Inflammatory macrophage (primary cell): ENCODE data around the gene GSC2.

Source experiments
- DNase-seq, 2 donors: peaks; one replicate each; pipeline ENCODE4 v3.0.0-alpha.2; 2020 to 2022

Gene GSC2

GRCh38 chr22:19132693-19133400 is 17.2 kb downstream of the GSC2 start:
- DNase-seq = no peak

DNA sequence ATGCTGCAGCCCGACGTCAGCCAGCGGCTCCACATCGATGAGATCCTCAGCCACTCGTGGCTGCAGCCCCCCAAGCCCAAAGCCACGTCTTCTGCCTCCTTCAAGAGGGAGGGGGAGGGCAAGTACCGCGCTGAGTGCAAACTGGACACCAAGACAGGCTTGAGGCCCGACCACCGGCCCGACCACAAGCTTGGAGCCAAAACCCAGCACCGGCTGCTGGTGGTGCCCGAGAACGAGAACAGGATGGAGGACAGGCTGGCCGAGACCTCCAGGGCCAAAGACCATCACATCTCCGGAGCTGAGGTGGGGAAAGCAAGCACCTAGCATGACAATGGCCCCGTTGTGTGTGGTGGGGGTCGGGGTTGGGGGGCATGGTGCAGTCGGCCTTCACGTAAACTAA is 17.9 kb downstream of the GSC2 start:
- no peak for DNase-seq

- DNase-seq = no peak
These were observed 18.4 kb downstream of the GSC2 start for GRCh38 chr22:19131685-19132015.

DNA sequence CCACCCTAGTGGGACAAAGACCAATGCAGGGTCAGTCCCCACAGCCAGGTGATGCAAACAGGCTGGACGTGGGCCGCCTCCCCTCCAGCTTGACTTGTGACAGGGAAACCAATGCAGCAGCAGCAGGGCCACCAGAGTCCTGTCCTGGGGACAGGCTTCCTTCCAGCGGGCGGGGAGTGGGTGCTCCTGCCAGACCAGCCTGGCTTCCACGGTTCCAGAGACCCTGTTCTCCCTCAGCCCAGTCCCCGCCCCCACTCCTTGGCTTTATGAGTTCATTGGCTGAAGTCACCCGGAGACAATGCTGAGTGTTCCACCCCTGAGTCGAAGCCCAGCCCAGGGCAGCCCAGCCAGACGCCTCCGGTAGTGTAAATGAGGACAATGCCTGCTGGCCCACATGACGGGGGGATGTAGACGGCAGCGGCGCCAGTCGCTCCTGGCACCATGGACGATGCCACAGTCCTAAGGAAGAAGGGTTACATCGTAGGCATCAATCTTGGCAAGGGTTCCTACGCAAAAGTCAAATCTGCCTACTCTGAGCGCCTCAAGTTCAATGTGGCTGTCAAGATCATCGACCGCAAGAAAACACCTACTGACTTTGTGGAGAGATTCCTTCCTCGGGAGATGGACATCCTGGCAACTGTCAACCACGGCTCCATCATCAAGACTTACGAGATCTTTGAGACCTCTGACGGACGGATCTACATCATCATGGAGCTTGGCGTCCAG is 19.0 kb downstream of the GSC2 start, which contains the start of gene TSSK2:
TSS of gene TSSK2 (plus strand) at position 350 of the 726 bp plus-strand sequence. CDS start at position 442, 92 bp downstream.
- no peak for DNase-seq

DNA sequence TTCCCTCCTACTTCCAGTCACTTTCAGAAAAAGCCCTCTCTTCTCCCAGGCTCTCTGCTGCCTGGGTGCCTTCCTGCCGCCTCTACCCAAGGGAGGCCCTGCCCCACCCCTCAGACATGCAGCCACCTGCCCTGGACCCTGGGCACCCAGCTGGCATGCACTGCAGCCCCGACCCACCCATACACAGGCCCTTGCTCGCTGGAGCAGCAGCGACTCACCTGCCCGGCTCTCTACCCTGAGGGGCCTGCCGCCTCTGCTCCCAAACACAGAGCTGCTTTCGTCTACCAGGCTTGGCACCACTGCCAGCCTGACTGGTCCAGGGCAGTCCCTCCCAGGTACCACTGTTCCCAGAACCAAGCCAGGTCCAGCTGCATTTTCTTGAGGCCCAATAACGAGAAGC is 20.2 kb downstream of the GSC2 start:
- DNase-seq = no peak

DNA sequence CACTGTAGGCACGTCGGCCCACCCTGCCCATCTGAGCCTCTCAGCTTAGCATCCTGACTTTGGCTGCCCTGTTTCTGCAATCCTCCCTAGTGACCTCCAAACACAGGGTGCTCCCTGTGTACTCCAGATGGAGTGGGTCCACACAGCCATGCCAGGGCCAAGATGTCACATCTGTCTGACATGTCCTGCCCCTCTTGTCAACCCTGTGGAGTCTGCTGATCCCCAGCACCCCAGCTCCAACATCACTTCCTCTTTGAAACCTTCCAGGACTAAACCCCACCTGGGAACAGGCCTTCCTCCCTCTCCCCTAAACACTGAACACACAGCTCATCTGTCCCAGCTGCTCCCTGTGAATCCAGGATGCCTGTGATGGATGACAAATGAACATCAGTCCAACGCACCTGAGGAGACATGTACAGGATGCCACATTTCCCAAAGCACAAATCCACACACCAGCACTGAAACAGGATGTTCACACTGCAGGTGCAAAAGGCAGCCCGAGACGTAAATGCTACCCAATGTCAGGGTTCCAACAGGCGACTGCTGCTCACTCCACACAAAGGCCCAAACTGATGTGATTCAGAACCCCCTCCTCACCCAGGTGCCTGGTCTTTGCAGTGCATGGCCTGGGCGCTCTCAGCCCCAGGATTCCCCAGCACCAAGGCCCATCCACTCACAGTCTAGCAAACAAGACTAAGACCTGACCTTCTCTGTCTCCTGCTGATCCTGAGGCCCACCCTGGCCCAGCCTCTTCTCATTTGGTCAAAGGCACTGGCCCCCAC is 21.0 kb downstream of the GSC2 start:
- no peak for DNase-seq

GRCh38 chr22:19128009-19128401 is 22.1 kb downstream of the GSC2 start:
- DNase-seq = no peak

DNA sequence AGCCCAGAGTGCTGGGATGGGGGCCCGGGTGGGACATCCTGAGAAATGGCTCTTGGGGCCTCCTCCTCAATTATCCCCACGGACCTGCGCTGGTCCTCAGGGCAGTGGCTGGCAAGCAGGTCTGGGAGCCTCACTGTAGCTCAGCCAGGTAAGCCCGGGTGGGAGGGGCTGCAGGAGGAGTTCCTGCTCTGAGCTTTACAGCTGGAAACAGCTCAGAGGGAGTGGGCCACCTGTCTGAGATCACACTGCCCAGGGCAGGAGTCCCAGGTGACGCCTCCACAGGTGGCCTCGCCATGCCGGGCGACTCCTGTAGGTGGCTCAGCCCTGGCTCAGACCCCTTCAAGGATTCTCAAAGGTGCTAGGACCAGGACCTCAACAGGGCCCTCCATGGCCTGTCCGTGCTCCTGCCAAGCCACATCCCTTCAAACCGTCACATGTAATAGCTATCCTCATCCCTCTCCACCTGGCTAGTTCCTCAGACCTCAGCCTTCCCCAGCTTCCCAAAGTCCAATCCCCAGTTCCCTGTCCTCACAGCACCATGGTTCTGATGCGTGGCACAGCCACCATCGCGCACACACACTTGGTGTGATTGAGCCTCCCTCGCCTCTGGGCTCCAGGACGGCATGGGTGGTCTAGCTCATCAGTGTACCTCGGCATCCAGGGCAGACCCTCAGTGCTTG is 22.6 kb downstream of the GSC2 start:
- no peak for DNase-seq

GRCh38 chr22:19126309-19127273 is 23.5 kb downstream of the GSC2 start:
- DNase-seq = no peak

DNA sequence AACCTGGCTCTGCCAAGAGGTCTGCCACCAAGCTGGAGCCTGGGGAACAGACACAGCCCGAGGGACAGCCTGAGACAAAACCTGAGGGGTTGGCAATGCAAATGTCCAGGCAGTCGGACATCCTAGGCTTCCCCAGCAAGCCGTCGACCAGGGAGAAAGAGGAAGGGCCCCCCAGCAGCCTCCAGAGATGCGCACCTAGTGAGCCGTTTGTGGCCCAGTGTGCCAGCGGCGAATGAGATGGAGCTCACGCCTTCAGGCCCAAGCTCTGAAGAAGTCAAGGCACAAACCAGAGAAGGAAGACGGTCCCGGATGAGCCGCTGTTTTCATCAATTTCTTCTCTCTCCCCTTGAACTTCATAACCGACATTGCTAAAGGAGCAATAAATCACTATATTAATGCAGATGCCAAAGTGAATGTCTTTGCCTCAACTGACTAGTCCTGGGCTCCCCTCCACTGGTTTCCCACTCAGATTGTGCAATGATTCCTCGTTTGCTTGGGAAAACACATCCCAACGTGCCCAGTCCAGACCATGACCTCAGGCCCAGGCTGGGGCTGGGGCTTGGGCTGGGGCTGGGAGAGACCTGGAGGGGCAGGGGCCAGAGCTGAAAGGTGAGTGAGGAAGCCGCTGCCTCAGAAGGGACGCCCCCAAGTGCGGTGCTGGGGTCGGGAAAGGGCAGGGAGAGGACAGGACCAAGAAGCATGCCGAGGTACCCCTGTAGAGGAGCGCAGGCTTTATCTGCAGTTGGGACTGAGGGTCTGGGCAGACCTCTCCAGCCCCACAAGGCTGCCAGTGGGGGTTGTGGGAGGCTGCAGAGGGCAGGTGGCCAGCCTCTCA is 24.4 kb downstream of the GSC2 start:
- DNase-seq = no peak

GRCh38 chr22:19125011-19125410 is 25.1 kb downstream of the GSC2 start:
- DNase-seq = no peak

DNA sequence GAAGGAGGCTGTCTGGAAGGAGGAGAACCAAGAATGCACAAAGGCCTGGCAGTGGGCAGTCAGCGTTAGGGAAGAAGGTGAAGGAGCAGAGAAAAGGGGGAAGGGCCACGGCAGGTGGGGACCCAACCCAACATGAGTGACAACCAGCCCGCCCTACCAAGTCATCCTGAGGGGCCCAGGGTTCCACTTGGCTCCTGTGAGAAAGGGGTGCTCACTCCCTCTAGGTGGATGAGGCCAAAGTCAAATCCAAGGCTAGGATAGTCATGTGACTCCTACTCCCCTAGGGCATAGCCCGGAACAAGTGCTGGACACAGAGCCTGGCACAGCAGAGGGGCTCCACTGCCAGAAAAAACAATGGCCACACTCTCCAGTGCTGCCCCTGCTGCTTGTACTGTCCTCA is 25.7 kb downstream of the GSC2 start:
- no peak for DNase-seq

GRCh38 chr22:19123936-19124335 is 26.2 kb downstream of the GSC2 start:
- no peak for DNase-seq

DNA sequence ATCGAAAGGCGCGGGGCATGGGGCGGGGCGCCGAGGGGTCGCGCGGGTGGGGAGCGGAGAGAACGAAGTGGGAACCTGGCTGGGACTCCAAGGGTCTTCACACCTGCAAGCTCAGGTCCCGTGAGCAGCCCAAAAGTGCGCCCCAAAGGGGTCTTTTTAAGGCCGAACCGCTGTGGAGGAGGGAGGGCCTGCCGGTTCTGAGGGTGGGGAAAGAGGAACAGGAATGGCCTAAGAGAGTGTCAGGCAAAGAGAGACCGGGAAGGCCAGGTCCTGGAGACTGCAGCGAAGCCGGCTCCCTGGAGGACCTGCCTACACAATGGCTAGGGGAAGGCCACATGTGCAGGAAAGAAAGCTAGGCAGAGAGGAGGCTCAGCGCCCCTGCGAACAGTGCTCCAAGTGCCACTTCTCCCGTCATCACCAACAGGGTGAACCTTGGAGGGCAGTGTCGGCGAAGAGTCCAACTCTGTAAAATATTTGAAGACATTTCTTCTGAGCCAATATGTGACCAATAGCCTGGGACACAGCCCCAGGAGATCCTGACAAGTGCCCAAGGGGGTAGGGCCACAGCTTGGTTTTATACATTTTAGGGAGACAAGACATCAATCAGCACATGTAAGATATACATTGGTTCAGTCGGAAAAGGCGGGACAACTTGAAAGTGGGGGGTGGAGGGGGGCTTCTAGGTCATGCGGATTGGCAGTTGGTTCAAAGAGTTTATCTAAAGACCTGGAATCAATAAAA is 27.2 kb downstream of the GSC2 start:
- DNase-seq = peak; percentile 27 to 63

GRCh38 chr22:19122143-19122751 is 27.8 kb downstream of the GSC2 start, which contains the start of gene DGCR2:
Gene DGCR2 (minus strand): TSS chr22:19122412. CDS start chr22:19122206, 206 bp downstream.
- DNase-seq = peak; percentile 97 to 98

GRCh38 chr22:19121631-19122142 is 28.4 kb downstream of the GSC2 start:
- DNase-seq = peak; percentile 12 to 59

GRCh38 chr22:19120829-19121630 is 29.1 kb downstream of the GSC2 start:
- no peak for DNase-seq

- no peak for DNase-seq
These were observed 30.1 kb downstream of the GSC2 start for GRCh38 chr22:19119949-19120348.
